A673 (cell line): ENCODE measurements around the gene TEX48. TPM values are rescaled to one million over a fixed set of nuclear protein-coding genes. Genes with fewer than 3 reads are reported as not detected.

Experiments used
- BruUV-seq: library from RNA; stranded (reverse); fragments of 400-500 nt; replicated peaks from 2 replicates; lab custom pipeline; 2021; lab: Mats Ljungman, UMichigan
- CTCF ChIA-PET: fragments of 300-600 bp; sonication (Branson Sonifier 250); formaldehyde crosslinking; loops from one replicate; lab custom pipeline; 2022; ENCODE audit warnings: antibody characterized with exemption; lab: Charles Lee
- POLR2A ChIA-PET: fragments of 300-600 bp; sonication (Branson Sonifier 250); formaldehyde crosslinking; loops from one replicate; lab custom pipeline; 2022; ENCODE audit warnings: antibody characterized with exemption; ENCODE audit not compliant: low non-redundant PET; lab: Charles Lee
- DNase-seq: peaks from one replicate; pipeline ENCODE4 v3.0.0-alpha.2; 2015; ENCODE audit warnings: low spot score
- H3K27ac ChIP-seq: fragments of 200-600 bp; sonication (generic); 2 replicates; pipeline ENCODE4 v1.5.1; 2016; ENCODE audit warnings: mixed run types, low read depth, mild to moderate bottlenecking, mixed read lengths, antibody characterized with exemption, low read length; ENCODE audit not compliant: poor library complexity, severe bottlenecking
- H3K27me3 ChIP-seq: fragments of 200-600 bp; sonication (generic); replicated peaks from 2 replicates; pipeline ENCODE4 v1.6.1; 2017; ENCODE audit warnings: mixed run types, low read depth, mild to moderate bottlenecking, mixed read lengths, antibody characterized with exemption, low read length; ENCODE audit not compliant: insufficient read depth, poor library complexity
- H3K36me3 ChIP-seq: fragments of 200-600 bp; sonication (generic); 2 replicates; pipeline ENCODE4 v1.6.1; 2016; ENCODE audit warnings: mixed run types, mild to moderate bottlenecking, mixed read lengths, antibody characterized with exemption, low read length; ENCODE audit not compliant: insufficient read depth, poor library complexity, severe bottlenecking
- H3K4me1 ChIP-seq: fragments of 200-600 bp; sonication (generic); 2 replicates; pipeline ENCODE4 v1.6.1; 2017; ENCODE audit warnings: mixed run types, mild to moderate bottlenecking, mixed read lengths, antibody characterized with exemption, low read length; ENCODE audit not compliant: insufficient read depth, poor library complexity, severe bottlenecking
- H3K4me3 ChIP-seq: fragments of 200-600 bp; sonication (generic); 2 replicates; pipeline ENCODE4 v1.5.1; 2016; ENCODE audit warnings: low read depth, mixed run types, mild to moderate bottlenecking, mixed read lengths, low read length; ENCODE audit not compliant: poor library complexity, severe bottlenecking
- H3K9me3 ChIP-seq: fragments of 200-600 bp; sonication (generic); 2 replicates; pipeline ENCODE4 v1.6.1; 2016; ENCODE audit warnings: mixed run types, low read depth, mild to moderate bottlenecking, mixed read lengths, antibody characterized with exemption, low read length; ENCODE audit not compliant: poor library complexity, severe bottlenecking
- EZH2 ChIP-seq: fragments of 200-600 bp; sonication (generic); IDR thresholded peaks from 2 replicates; pipeline ENCODE4 v1.6.1; 2017; ENCODE audit warnings: borderline replicate concordance, low read depth, mild to moderate bottlenecking, mixed read lengths, antibody characterized with exemption, low read length; ENCODE audit not compliant: poor library complexity, severe bottlenecking
- intact Hi-C: fragments of 100-400 bp; cut with micrococcal nuclease; formaldehyde crosslinking; loops from one replicate; pipeline ENCODE4 v1.10.0; 2022; ENCODE audit not compliant: unreplicated experiment
- total RNA-seq: library from RNA; stranded (reverse); gene quantifications from 2 replicates; pipeline ENCODE4 v1.2.3, GENCODE V29; 2021
- TF ChIP-seq, protein P1 (sequence below): fragments of 300-800, 200-600 bp; sonication (generic); conservative IDR thresholded peaks from 2 replicates; pipeline ENCODE4 v1.5.1; 2017; ENCODE audit warnings: low read depth, mild to moderate bottlenecking, antibody characterized with exemption, low read length, moderate library complexity, mixed read lengths

Gene TEX48
- total RNA-seq, 1 experiment from 2014 or later, result not detected

DNA sequence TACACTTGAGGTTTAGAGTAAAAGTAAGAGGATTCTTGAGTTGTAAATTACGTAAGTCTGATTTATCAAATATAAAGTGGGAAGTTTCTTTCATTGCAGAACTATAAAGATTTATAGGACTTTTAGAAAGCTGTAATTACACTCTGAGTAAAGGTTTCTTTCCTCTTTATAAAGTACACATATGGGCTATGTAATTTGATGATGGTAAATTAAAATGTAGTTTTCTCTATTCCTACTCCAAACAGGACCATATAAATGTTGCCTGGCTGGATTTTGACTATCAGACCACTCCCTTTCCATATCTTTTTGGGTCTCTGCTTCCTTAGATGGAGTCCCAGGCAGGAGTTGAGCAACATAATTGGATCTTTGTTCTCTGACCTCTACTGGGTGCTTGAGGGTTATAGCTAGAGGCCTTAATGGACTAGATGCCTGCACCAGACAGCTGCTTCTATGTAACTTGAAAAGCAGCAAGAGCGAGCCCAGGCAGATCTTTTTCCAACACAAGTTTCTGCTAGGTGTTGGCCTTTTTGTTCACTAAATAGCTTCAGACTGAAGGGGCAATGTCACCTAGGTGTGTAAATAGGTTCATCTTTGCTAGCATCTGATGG lies 11.4 kb upstream of the TEX48 start:
- CTCF ChIA-PET, result no interaction called here
- Histone ChIP-seq H3K9me3 (no peaks in the 10 kb centered on the region), H3K4me1 (no peaks in the 10 kb centered on the region), H3K36me3 (no peaks in the 10 kb centered on the region), H3K27me3 (no peaks in the 10 kb centered on the region), H3K27ac (no peak overlapping the region), H3K4me3 (no peak overlapping the region)
- POLR2A ChIA-PET, result no interaction called here
- TF ChIP-seq EZH2, result no peak
- TF ChIP-seq, protein P1, sequence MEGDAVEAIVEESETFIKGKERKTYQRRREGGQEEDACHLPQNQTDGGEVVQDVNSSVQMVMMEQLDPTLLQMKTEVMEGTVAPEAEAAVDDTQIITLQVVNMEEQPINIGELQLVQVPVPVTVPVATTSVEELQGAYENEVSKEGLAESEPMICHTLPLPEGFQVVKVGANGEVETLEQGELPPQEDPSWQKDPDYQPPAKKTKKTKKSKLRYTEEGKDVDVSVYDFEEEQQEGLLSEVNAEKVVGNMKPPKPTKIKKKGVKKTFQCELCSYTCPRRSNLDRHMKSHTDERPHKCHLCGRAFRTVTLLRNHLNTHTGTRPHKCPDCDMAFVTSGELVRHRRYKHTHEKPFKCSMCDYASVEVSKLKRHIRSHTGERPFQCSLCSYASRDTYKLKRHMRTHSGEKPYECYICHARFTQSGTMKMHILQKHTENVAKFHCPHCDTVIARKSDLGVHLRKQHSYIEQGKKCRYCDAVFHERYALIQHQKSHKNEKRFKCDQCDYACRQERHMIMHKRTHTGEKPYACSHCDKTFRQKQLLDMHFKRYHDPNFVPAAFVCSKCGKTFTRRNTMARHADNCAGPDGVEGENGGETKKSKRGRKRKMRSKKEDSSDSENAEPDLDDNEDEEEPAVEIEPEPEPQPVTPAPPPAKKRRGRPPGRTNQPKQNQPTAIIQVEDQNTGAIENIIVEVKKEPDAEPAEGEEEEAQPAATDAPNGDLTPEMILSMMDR, result no peak
- intact Hi-C loops, result no loop called here
- BruUV-seq, result no TSS peak
- no peak for DNase-seq

DNA sequence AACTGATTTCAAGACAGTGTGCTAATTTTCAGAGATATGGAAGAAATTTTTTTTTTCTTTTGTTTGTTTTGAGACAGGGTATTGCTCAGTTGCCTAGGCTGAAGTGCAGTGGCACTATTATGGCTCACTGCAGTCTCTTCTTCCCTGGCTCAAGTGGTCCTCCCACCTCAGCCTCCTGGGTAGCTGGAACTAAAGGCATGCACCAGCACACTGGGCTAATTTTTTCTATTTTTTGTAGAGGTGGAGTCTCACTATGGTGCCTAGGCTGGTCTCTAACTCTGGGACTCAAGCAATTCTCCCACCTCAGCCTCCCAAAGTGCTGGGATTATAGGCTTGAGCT lies 9.9 kb upstream of the TEX48 start:
- Histone ChIP-seq H3K36me3 (no peaks in the 10 kb centered on the region), H3K27ac (no peak overlapping the region), H3K4me1 (no peaks in the 10 kb centered on the region), H3K9me3 (no peaks in the 10 kb centered on the region), H3K27me3 (no peaks in the 10 kb centered on the region), H3K4me3 (no peak overlapping the region)
- no TSS peak for BruUV-seq
- ChIA-PET POLR2A (no interaction called here), CTCF (no interaction called here)
- no peak for DNase-seq
- TF ChIP-seq, protein P1, result no peak
- no peak for TF ChIP-seq EZH2
- intact Hi-C loops, result no loop called here

DNA sequence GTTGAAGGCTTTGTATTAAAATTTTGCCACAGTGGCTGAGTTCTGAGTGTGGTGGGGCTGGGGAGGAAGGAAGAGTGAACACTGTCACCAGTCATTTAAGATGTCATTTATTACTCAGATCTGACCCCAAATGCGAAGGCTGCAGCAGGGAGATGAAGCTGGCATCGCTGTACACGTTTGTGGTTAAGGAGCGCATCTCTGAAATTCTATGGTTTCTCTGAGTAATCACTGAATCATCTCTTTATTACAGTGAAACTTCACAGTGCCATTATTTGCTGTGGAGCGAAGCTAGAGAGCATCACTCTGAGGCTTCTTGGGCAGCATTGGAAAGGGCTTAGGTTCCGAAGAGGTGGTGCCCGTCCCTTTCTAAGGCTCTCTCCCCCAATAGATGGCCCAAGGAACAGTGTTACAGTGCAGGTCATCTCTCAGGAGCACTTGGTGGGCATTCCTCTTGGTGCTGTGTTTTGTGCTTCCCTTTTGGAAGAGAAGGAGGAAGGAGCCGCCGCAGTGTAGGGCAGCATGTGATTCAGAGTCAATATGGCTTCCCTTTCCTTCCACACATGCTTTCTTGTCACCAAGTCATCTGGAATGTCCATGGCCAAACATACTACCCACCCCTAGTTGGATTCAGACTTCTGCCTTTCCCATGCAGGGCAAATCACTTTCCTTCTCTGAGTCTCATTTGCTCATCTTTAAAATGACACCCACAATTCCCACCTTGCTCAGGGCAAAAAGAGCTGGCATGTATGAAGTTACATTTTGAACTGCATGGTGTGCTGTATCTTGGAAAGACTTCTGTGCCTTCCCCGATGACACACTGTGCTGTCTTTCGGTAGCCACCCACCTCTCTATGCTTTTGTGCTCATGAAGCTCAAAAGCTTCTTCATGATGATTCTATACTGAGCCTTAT lies 9.3 kb upstream of the TEX48 start:
- peak; percentile 32 for DNase-seq
- ChIA-PET CTCF (no interaction called here), POLR2A (no interaction called here)
- TF ChIP-seq, protein P1, result no peak
- TF ChIP-seq EZH2, result no peak
- no peaks in the 10 kb centered on the region for H3K4me1 ChIP-seq
- H3K4me3 ChIP-seq, result no peak overlapping the region
- no peaks in the 10 kb centered on the region for H3K36me3 ChIP-seq
- no peaks in the 10 kb centered on the region for H3K27me3 ChIP-seq
- H3K27ac ChIP-seq, result no peak overlapping the region
- intact Hi-C loops, result no loop called here
- H3K9me3 ChIP-seq, result no peaks in the 10 kb centered on the region
- BruUV-seq, result no TSS peak
